ENCODE results near the gene QTRT2. TPM values are rescaled to one million over a fixed set of nuclear protein-coding genes. Genes with fewer than 3 reads are reported as not detected.

The QTRT2 gene
- total RNA-seq, 1 donor from 2014 or later = 23.9 TPM

DNA sequence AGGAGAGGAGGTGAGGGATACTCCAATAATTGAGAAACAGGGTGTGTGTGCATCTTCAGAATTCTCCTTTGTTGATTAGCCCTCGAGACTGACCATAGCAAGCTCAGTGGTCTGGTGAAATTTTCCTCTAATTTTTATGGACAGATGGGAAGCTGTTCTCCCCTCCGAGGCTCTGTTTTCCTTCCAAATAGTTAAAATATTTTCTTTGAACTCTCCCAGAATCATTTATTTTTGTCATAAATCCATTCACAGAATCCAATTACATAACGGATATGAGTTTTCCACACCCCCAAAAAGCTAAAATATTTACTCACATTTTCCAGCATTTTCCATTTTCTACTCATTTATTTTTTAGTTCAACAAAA is 36.5 kb downstream of the QTRT2 start:
- H3K27ac Mint-ChIP-seq (ENCODE audit: unreplicated experiment) = peak overlapping the region; percentile 61
- no peak overlapping the region for H3K4me3 Mint-ChIP-seq (ENCODE audit: unreplicated experiment)
- peaks cover 24% of the 10 kb centered on the region for H3K4me1 Mint-ChIP-seq (ENCODE audit: unreplicated experiment)
- peaks cover 2% of the 10 kb centered on the region for H3K27me3 Mint-ChIP-seq (ENCODE audit: unreplicated experiment)
- no peak for DNase-seq (ENCODE audit: low spot score)
- H3K36me3 Mint-ChIP-seq (ENCODE audit: low read depth, unreplicated experiment) = peaks cover under 1% of the 10 kb centered on the region
- no peaks in the 10 kb centered on the region for H3K9me3 Mint-ChIP-seq (ENCODE audit: unreplicated experiment)
- TF ChIP-seq, protein P1, sequence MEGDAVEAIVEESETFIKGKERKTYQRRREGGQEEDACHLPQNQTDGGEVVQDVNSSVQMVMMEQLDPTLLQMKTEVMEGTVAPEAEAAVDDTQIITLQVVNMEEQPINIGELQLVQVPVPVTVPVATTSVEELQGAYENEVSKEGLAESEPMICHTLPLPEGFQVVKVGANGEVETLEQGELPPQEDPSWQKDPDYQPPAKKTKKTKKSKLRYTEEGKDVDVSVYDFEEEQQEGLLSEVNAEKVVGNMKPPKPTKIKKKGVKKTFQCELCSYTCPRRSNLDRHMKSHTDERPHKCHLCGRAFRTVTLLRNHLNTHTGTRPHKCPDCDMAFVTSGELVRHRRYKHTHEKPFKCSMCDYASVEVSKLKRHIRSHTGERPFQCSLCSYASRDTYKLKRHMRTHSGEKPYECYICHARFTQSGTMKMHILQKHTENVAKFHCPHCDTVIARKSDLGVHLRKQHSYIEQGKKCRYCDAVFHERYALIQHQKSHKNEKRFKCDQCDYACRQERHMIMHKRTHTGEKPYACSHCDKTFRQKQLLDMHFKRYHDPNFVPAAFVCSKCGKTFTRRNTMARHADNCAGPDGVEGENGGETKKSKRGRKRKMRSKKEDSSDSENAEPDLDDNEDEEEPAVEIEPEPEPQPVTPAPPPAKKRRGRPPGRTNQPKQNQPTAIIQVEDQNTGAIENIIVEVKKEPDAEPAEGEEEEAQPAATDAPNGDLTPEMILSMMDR (IDR thresholded peaks at IDR 0.05; ENCODE audit: unreplicated experiment) = no peak

DNA sequence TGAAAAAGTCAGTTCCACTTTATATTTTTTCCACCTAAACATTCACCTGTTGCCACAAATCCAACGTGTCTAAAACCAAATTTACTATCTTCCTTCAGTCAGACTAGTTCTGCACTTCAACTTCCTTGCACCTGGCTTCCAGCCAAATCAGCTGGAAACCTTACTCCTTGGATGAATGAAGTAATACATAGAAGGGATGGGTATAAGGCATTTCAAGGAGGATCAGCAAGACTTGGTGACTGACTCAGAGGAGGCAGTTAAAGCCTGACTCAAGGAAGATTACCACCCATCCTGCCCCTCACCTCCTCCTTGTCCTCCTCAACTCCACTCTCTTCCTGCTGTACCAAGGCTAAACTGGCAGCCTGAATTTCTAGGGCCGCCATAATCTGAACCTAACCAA is 37.1 kb downstream of the QTRT2 start:
- Mint-ChIP-seq H3K27me3 (ENCODE audit: unreplicated experiment) (peaks cover 2% of the 10 kb centered on the region), H3K9me3 (ENCODE audit: unreplicated experiment) (no peaks in the 10 kb centered on the region), H3K4me1 (ENCODE audit: unreplicated experiment) (peaks cover 24% of the 10 kb centered on the region), H3K36me3 (ENCODE audit: low read depth, unreplicated experiment) (no peaks in the 10 kb centered on the region), H3K4me3 (ENCODE audit: unreplicated experiment) (no peak overlapping the region), H3K27ac (ENCODE audit: unreplicated experiment) (no peak overlapping the region)
- no peak for DNase-seq (ENCODE audit: low spot score)
- TF ChIP-seq, protein P1 (IDR thresholded peaks at IDR 0.05; ENCODE audit: unreplicated experiment) = no peak

DNA sequence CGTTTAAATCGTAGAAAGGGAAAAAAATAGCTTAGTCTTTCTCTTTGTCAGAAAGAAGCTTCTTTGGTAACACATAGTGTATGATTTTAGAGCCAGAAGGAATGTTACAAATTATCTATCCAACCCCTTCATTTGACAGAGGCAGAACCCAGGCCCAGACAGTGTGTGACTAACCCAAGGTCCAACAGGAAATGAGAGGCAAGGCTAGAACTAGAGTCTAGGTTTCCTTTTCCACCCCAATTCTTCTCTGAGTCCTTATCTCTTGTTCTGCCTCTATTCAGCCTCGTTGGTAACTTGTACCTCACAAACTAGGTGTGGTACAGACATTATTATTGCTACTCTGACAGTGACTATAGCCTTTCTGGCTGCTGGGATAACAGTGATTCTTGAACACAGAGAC is 39.3 kb downstream of the QTRT2 start:
- H3K9me3 Mint-ChIP-seq (ENCODE audit: unreplicated experiment) = no peaks in the 10 kb centered on the region
- H3K4me3 Mint-ChIP-seq (ENCODE audit: unreplicated experiment) = no peak overlapping the region
- no peak for DNase-seq (ENCODE audit: low spot score)
- H3K27me3 Mint-ChIP-seq (ENCODE audit: unreplicated experiment) = peaks cover 2% of the 10 kb centered on the region
- TF ChIP-seq, protein P1 (IDR thresholded peaks at IDR 0.05; ENCODE audit: unreplicated experiment) = no peak
- H3K4me1 Mint-ChIP-seq (ENCODE audit: unreplicated experiment) = peaks cover 24% of the 10 kb centered on the region
- no peaks in the 10 kb centered on the region for H3K36me3 Mint-ChIP-seq (ENCODE audit: low read depth, unreplicated experiment)
- no peak overlapping the region for H3K27ac Mint-ChIP-seq (ENCODE audit: unreplicated experiment)

DNA sequence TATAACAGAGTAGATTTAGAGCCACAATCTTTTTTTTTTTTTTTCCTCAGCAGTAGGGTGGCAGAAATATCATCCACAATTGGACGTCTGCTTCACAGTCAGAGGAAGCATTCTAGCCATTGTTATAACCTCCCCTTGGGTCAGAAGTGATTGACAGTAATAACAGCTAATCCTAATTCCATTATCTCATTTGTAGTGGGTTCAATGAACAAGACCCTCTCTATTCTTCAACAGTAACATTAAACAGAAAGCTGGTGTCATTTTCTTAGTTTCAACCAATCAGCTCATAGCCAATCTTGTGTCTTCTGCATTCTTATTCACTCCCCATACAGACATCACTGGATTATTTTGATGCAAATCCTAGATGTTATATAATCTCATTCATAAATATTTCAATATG is 44.6 kb downstream of the QTRT2 start:
- no peaks in the 10 kb centered on the region for H3K36me3 Mint-ChIP-seq (ENCODE audit: low read depth, unreplicated experiment)
- no peak for DNase-seq (ENCODE audit: low spot score)
- H3K4me1 Mint-ChIP-seq (ENCODE audit: unreplicated experiment) = peaks cover 7% of the 10 kb centered on the region
- TF ChIP-seq, protein P1 (IDR thresholded peaks at IDR 0.05; ENCODE audit: unreplicated experiment) = no peak
- no peak overlapping the region for H3K4me3 Mint-ChIP-seq (ENCODE audit: unreplicated experiment)
- no peaks in the 10 kb centered on the region for H3K27me3 Mint-ChIP-seq (ENCODE audit: unreplicated experiment)
- no peaks in the 10 kb centered on the region for H3K9me3 Mint-ChIP-seq (ENCODE audit: unreplicated experiment)
- H3K27ac Mint-ChIP-seq (ENCODE audit: unreplicated experiment) = no peak overlapping the region

DNA sequence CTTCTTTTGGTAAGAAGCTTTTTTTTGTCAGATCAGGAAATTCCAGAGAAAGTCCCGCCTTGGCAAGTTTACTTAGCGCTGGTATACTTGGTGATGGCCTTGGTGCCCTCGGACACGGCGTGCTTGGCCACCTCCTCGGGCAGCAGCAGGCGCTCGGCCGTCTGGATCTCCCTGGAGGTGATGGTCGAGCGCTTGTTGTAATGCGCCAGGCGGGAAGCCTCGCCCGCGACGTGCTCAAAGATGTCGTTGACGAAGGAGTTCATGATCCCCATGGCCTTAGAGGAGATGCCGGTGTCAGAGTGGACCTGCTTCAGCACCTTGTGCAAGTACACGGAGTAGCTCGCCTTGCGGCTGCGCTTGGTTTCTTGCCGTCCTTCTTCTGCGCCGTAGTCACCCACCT is 46.6 kb downstream of the QTRT2 start:
- TF ChIP-seq, protein P1 (IDR thresholded peaks at IDR 0.05; ENCODE audit: unreplicated experiment) = no peak
- H3K4me1 Mint-ChIP-seq (ENCODE audit: unreplicated experiment) = peaks cover 10% of the 10 kb centered on the region
- no peak overlapping the region for H3K27ac Mint-ChIP-seq (ENCODE audit: unreplicated experiment)
- peaks cover 2% of the 10 kb centered on the region for H3K27me3 Mint-ChIP-seq (ENCODE audit: unreplicated experiment)
- DNase-seq (ENCODE audit: low spot score) = no peak
- no peaks in the 10 kb centered on the region for H3K36me3 Mint-ChIP-seq (ENCODE audit: low read depth, unreplicated experiment)
- no peak overlapping the region for H3K4me3 Mint-ChIP-seq (ENCODE audit: unreplicated experiment)
- H3K9me3 Mint-ChIP-seq (ENCODE audit: unreplicated experiment) = no peaks in the 10 kb centered on the region
